Stimulated activated CD4-positive, alpha-beta T cell treated with anti-CD3 and anti-CD28 coated beads, Interleukin-15, amount 100 ng/mL, for 1 hour (primary cell): ENCODE data around the gene FAM120A.

Source experiments
- DNase-seq, 2 donors: peaks; one replicate each; pipeline ENCODE4 v3.0.0-alpha.2; 2020; ENCODE audit warnings: low read depth in 1 of 2, low spot score in 1 of 2

The FAM120A gene

GRCh38 chr9:93612052-93612795 lies 160.7 kb downstream of the FAM120A start:
- no peak for DNase-seq

GRCh38 chr9:93612796-93613154 lies 161.3 kb downstream of the FAM120A start:
- DNase-seq, result no peak

- no peak for DNase-seq
These were observed 161.7 kb downstream of the FAM120A start for GRCh38 chr9:93613174-93613573.

- DNase-seq, result no peak
These were observed 162.3 kb downstream of the FAM120A start for GRCh38 chr9:93613791-93614190.

- DNase-seq, result no peak
These were observed 163.5 kb downstream of the FAM120A start for GRCh38 chr9:93614830-93615468.
